HUES6 (cell line): ENCODE measurements around the gene MACROD2.
"Not testable (repeated sequence)": the region's sequence is repeated elsewhere in the genome, so short reads cannot be mapped to it uniquely, and the experiment has no call there.

Source experiments
- H3K27ac ChIP-seq: 2 replicates; pipeline ENCODE4 v1.7.0; 2013; ENCODE audit warnings: low read depth, mild to moderate bottlenecking, low read length, inconsistent platforms
- H3K27me3 ChIP-seq: 2 replicates; pipeline ENCODE4 v1.6.1; 2013; ENCODE audit warnings: low read length; ENCODE audit not compliant: control insufficient read depth, insufficient read depth
- H3K36me3 ChIP-seq: 2 replicates; pipeline ENCODE4 v1.6.1; 2013; ENCODE audit warnings: low read length; ENCODE audit not compliant: control insufficient read depth, insufficient read depth
- H3K4me1 ChIP-seq: 2 replicates; pipeline ENCODE4 v1.6.1; 2013; ENCODE audit warnings: low read length; ENCODE audit not compliant: control insufficient read depth, insufficient read depth
- H3K4me3 ChIP-seq: 2 replicates; pipeline ENCODE4 v1.5.1; 2013; ENCODE audit warnings: low read depth, low read length
- H3K9ac ChIP-seq: one replicate; pipeline ENCODE4 v1.6.1; 2013; ENCODE audit warnings: mild to moderate bottlenecking, low read length
- H3K9me3 ChIP-seq: 2 replicates; pipeline ENCODE4 v1.6.1; 2013; ENCODE audit warnings: low read depth, low read length; ENCODE audit not compliant: control insufficient read depth, insufficient read depth

The MACROD2 gene

DNA sequence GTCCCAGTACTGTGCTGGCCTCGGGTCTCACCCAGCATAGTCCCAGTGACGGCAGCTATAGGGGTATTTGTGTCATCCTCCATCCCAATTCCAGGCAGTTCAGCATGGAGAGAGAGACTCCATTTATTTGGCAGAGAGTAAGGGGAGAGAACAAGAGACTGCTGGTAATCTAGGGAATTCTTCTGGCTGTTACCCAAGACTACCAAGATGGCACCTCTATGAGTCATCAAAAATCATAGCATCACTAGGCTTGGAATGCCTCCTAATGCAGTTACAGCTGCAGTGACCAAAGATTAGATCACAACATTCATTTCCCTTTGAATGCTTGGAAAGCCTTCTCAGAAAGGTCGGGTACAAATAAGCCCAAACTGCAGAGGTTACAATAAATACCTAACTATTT is 1002.5 kb downstream of the MACROD2 start:
- Histone ChIP-seq H3K4me3 (no peak overlapping the region), H3K9me3 (peaks cover 6% of the 10 kb centered on the region), H3K9ac (no peak overlapping the region), H3K27ac (no peak overlapping the region), H3K36me3 (no peaks in the 10 kb centered on the region), H3K27me3 (no peaks in the 10 kb centered on the region), H3K4me1 (no peaks in the 10 kb centered on the region)

DNA sequence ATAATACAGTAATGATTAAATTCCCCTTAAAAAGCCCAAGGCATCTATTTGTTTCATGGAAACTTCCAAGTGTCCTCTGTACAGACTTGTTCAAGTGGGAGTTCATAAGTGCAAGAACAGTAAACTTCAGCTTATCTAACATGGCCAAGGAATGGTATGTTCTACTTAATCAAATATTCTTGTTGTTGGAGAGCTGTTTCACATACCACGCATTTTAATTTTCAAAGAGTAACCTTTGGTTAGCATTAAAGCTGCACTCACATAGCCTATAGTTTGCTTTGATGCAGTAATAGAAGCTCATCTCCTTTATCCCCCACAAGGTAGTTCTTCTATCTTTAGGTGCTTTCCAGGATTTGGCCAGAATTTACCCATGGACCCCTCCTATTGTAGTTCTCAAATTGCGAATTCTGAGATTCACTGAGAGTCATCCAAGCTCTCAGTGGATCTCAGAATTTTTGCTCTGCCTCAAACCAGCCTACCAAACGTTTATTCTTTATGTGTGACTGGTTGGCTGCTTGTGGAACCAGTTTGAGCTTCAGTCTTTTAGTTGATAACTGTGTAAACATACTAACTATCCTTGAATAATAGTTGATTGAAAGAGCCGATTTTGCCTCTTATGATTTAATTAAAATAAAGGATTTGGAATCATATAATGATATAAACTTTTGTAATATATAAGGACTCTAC is 1010.1 kb downstream of the MACROD2 start:
- Histone ChIP-seq H3K27ac (no peak overlapping the region), H3K36me3 (no peaks in the 10 kb centered on the region), H3K4me3 (no peak overlapping the region), H3K9me3 (no peaks in the 10 kb centered on the region), H3K27me3 (no peaks in the 10 kb centered on the region), H3K4me1 (peaks cover 7% of the 10 kb centered on the region), H3K9ac (no peak overlapping the region)

DNA sequence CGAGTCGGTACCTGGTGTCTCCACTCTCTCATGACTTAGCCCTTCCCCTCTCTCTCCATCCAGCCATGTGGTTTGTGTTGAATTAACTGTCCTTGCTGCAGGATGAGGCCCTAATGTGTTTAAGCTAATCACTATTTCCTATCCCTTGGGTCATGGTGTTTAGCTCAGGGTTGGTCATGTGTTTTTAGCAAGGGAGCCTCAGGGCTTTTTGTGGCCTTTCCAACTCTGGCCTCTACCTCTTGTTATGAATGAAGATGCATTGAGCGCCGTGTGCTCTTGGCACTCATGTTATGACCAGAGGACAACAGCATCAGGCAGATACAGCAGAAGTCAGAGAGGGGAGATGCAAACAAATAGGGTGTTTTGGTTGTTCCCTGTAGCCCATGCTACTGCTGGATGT is 1016.3 kb downstream of the MACROD2 start:
- H3K27me3 ChIP-seq: no peaks in the 10 kb centered on the region
- H3K9me3 ChIP-seq: 0 out of 2 replicates have a peak, but pooled peaks cover 2% of the 10 kb centered on the region
- no peak overlapping the region for H3K9ac ChIP-seq
- no peak overlapping the region for H3K4me3 ChIP-seq
- H3K36me3 ChIP-seq: no peaks in the 10 kb centered on the region
- no peak overlapping the region for H3K27ac ChIP-seq
- H3K4me1 ChIP-seq: no peaks in the 10 kb centered on the region

DNA sequence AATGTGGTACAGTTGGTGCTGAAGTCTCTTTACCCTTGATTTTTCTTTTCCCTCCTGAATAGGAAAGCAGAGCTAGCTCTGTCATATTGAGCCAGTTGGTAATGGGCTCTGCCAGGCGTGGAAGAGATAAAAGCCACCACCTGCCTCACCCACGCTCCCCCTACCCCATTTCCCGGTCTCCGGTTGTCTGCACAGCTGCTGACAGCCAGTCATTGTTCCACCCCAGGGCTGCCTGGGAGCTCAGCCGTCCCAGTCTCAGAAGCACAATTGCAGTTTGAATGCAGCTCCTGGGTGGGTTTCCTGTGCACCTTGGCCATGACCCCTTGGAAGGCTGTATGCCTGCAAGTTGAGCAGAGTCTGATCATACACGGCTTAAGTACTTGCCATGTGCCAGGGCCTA is 1017.2 kb downstream of the MACROD2 start:
- no peaks in the 10 kb centered on the region for H3K27me3 ChIP-seq
- peaks cover 3% of the 10 kb centered on the region for H3K9me3 ChIP-seq
- H3K4me1 ChIP-seq: no peaks in the 10 kb centered on the region
- H3K27ac ChIP-seq: no peak overlapping the region
- no peak overlapping the region for H3K9ac ChIP-seq
- H3K4me3 ChIP-seq: no peak overlapping the region
- H3K36me3 ChIP-seq: no peaks in the 10 kb centered on the region

DNA sequence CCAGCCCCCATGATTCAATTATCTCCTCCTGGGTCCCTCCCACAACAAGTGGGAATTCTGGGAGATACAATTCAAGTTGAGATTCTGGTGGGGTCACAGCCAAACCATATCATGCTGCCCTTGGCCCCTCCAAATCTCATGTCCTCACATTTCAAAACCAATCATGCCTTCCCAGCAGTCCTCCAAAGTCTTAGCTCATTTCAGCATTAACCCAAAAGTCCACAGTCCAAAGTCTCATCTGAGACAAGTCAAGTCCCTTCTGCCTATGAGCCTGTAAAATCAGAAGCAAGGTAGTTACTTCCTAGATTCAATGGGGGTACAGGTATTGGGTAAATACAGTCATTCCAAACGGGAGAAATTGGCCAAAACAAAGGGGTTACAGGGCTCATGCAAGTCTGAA is 1021.6 kb downstream of the MACROD2 start:
- H3K36me3 ChIP-seq, H3K27me3 ChIP-seq, H3K4me1 ChIP-seq: not testable (repeated sequence)

DNA sequence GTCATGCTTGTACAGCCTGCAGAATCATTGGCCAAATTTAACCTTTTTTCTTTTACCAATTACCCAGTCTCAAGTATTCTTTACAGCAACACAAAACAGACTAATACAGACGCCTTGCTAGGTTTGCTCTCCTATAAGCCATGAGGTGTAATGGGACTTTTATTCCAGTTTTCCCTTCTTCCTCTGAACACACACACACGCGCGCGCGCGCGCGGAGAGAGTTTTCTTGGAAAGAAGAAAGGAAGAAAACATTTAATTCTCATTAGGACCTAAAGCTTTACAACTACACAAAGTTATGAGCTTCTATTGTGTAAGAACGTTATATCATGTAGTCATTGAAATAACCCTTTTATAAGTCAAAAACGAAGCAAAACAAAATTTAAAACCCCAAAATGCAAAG is 1023.6 kb downstream of the MACROD2 start:
- no peaks in the 10 kb centered on the region for H3K36me3 ChIP-seq

More for the DNA sequence above, 1021.6 kb downstream of the MACROD2 start:
- not testable (repeated sequence) for H3K27ac ChIP-seq, H3K4me3 ChIP-seq, H3K9me3 ChIP-seq, H3K9ac ChIP-seq

DNA sequence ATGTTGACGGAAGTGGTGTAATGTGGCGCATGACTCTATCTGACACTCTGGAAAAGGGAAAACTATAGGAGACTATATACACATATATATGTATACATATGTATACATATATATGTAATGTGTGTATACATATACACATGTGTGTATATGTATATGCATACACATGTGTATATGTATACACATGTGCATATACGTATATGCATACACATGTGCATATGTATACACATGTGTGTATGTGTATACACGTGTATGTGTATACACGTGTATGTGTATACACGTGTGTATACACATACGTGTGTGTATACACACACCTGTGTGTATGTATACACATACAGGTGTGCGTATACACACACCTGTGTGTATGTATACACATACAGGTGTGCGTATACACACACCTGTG is 1025.5 kb downstream of the MACROD2 start:
- peaks cover 5% of the 10 kb centered on the region for H3K9me3 ChIP-seq
- no peaks in the 10 kb centered on the region for H3K4me1 ChIP-seq
- no peaks in the 10 kb centered on the region for H3K36me3 ChIP-seq
- H3K27me3 ChIP-seq: no peaks in the 10 kb centered on the region
- no peak overlapping the region for H3K27ac ChIP-seq
- no peak overlapping the region for H3K4me3 ChIP-seq
- H3K9ac ChIP-seq: no peak overlapping the region

More for the DNA sequence above, 1023.6 kb downstream of the MACROD2 start:
- Histone ChIP-seq H3K4me3 (no peak overlapping the region), H3K9me3 (peaks cover 5% of the 10 kb centered on the region), H3K27me3 (no peaks in the 10 kb centered on the region), H3K9ac (no peak overlapping the region), H3K27ac (no peak overlapping the region), H3K4me1 (no peaks in the 10 kb centered on the region)

DNA sequence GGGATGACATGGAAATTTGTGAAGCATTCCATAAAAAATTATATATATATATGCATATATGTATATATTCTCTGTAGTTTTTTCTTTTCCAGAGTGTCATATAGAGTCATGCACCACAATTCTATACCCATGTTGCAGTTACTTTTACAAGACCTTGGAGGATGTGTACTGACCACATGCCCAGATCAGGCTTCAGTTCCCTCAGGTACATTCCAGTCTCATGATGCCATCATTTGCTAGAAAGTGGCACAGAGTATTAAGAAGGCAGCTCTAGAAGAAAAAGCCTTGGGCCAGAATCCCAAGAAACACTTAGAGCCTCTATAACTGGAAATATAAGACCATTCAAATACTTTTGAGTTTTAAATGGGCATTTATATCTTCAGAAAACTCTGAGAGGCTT is 1027.6 kb downstream of the MACROD2 start:
- Histone ChIP-seq H3K27ac (no peak overlapping the region), H3K9me3 (no peaks in the 10 kb centered on the region), H3K4me1 (no peaks in the 10 kb centered on the region), H3K9ac (no peak overlapping the region), H3K27me3 (no peaks in the 10 kb centered on the region), H3K4me3 (no peak overlapping the region), H3K36me3 (no peaks in the 10 kb centered on the region)

DNA sequence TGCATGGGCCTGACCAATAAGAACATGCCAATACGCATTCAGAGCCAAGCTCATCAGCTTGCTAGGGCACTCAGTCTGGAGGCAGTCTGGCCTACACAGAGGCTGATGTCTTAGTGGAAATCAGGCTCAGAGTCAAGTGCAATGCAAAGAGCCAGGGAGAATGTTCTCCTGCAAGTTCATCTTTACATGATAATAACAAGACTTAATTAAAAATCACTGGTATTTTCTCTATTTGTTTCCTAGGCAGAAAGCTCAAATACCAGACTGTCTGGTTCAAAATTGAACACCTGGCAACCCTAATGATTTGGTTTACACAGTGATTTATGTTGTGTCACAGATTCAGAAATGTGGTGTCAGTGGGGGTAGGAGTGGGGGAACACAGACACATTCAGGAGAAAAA is 1031.4 kb downstream of the MACROD2 start:
- no peaks in the 10 kb centered on the region for H3K4me1 ChIP-seq

DNA sequence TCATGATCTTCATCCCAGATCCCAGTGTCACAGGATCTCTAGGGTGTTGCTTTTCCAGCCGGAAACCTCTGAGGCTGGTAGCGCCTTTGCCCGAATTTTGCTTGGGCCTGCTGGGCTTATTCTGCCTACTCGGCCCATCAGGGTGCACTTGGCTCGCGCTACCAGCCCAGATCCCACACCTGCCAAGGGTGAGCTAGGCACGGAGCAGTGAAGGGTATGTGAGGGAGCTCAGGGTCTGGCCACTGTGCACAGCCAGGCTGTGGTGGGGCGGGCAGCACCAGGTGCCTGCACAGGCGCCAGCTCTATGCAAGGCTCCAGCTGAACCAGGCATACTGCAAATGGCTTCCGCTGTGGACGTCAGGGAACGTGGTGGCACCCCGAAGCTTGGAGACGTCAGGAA is 1035.5 kb downstream of the MACROD2 start:
- Histone ChIP-seq H3K27me3 (no peaks in the 10 kb centered on the region), H3K4me3 (no peak overlapping the region), H3K9ac (no peak overlapping the region), H3K4me1 (no peaks in the 10 kb centered on the region), H3K36me3 (no peaks in the 10 kb centered on the region), H3K9me3 (no peaks in the 10 kb centered on the region), H3K27ac (no peak overlapping the region)

More for the DNA sequence above, 1031.4 kb downstream of the MACROD2 start:
- Histone ChIP-seq H3K27me3 (no peaks in the 10 kb centered on the region), H3K4me3 (no peak overlapping the region), H3K36me3 (no peaks in the 10 kb centered on the region), H3K9ac (no peak overlapping the region), H3K9me3 (no peaks in the 10 kb centered on the region), H3K27ac (no peak overlapping the region)

DNA sequence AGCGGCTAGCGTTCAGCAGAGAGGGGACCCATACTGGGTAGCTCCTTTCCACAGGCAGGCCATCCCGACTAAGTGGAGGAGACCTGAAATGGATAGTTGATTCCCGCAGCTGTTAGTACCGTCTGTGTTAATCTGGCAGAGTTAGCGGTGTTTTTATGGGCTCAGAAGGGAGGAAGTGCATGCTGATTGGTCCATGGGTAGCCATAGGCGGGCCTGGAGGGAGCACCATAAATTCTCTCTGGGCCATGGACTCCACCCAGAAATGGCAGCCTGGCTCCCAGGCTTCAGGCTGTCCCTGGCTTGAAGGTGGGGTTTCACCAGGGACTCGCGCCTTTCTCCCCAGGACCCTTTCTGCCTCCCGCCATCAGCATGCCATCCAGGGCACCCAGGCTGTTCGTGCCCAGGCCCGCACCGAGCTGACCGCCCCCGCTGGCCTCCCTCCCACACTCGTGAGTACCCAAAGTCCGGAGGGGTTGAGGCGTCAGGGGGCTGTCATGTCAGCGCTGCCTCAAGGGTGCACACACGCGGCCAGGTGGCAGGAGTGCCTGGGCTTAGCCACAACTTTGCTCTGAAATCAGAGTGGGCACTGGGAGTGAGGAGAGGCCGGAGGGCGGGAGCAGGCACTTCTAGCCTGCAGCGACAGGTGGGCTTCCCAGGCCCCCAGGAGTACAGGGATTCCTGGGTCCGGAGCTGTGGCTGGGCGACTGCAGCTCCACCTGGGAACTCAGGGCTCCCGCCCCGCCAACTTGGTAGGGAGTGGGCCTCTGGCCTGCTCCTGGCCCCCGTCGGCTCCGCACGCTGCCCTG is 1036.4 kb downstream of the MACROD2 start:
- no peak overlapping the region for H3K9ac ChIP-seq
- H3K27ac ChIP-seq: no peak overlapping the region
- no peaks in the 10 kb centered on the region for H3K36me3 ChIP-seq
- H3K9me3 ChIP-seq: no peaks in the 10 kb centered on the region
- H3K4me3 ChIP-seq: no peak overlapping the region
- H3K27me3 ChIP-seq: no peaks in the 10 kb centered on the region
- H3K4me1 ChIP-seq: no peaks in the 10 kb centered on the region
